Esophagus squamous epithelium (tissue), 4 donors: ENCODE results near the gene AGMO.

ENCODE experiments used
- CTCF ChIP-seq, 6 experiments: fragments of 450-650 bp in 4 of 6; fragments of 200-600 bp in 2 of 6; sonication (generic) in 2 of 6; IDR thresholded peaks; one replicate each; pipeline ENCODE4 v1.5.1; 2016 to 2019; ENCODE audit warnings: antibody characterized with exemption in 6 of 6, mild to moderate bottlenecking in 4 of 6, moderate library complexity in 4 of 6
- POLR2A ChIP-seq, 4 donors: fragments of 450-650 bp; IDR thresholded peaks; one replicate each; pipeline ENCODE4 v1.6.1; 2017; ENCODE audit warnings: antibody characterized with exemption in 4 of 4, mild to moderate bottlenecking in 4 of 4, moderate library complexity in 3 of 4

GRCh38 chr7:15527648-15528047, 34.2 kb downstream of the AGMO start:
- TF ChIP-seq CTCF (IDR thresholded peaks at IDR 0.05) (no peak), POLR2A (IDR thresholded peaks at IDR 0.05) (no peak)
